NCI-H2107 treated with DMSO at 0.1 percent for 48 hours (cell line): ENCODE results near the gene CCDC102B.
A peak's percentile ranks its signal among the peaks of the same experiment; 100 is the strongest.
"Not testable (repeated sequence)": the region's sequence is repeated elsewhere in the genome, so short reads cannot be mapped to it uniquely, and the experiment has no call there.

ENCODE experiments used
- DNase-seq: peaks from one replicate; lab custom pipeline; 2025; ENCODE audit not compliant: unreplicated experiment; lab: John Stamatoyannopoulos, UW

Gene CCDC102B

GRCh38 chr18:68965817-68966216 lies 167.9 kb downstream of the CCDC102B start:
- DNase-seq: peak; percentile 29

- no peak for DNase-seq
These were observed 171.1 kb downstream of the CCDC102B start for GRCh38 chr18:68969027-68969426.

GRCh38 chr18:68972176-68972575 lies 174.3 kb downstream of the CCDC102B start:
- no peak for DNase-seq

GRCh38 chr18:68979737-68980136 lies 181.9 kb downstream of the CCDC102B start:
- no peak for DNase-seq

- no peak for DNase-seq
These were observed 185.2 kb downstream of the CCDC102B start for GRCh38 chr18:68983126-68983525.

GRCh38 chr18:68984342-68984741 lies 186.5 kb downstream of the CCDC102B start:
- no peak for DNase-seq

- no peak for DNase-seq
These were observed 187.4 kb downstream of the CCDC102B start for GRCh38 chr18:68985172-68985820.

GRCh38 chr18:68991286-68991685 lies 193.4 kb downstream of the CCDC102B start:
- no peak for DNase-seq

GRCh38 chr18:68992719-68993482 lies 195.0 kb downstream of the CCDC102B start:
- DNase-seq: no peak

GRCh38 chr18:68995675-68996074 lies 197.8 kb downstream of the CCDC102B start:
- DNase-seq: no peak

- no peak for DNase-seq
These were observed 200.0 kb downstream of the CCDC102B start for GRCh38 chr18:68997845-68998244.

GRCh38 chr18:69000366-69000765 lies 202.5 kb downstream of the CCDC102B start:
- DNase-seq: no peak

GRCh38 chr18:69002233-69002632 lies 204.4 kb downstream of the CCDC102B start:
- no peak for DNase-seq

- not testable (repeated sequence) for DNase-seq
These were observed 208.3 kb downstream of the CCDC102B start for GRCh38 chr18:69006212-69006611.

GRCh38 chr18:69008538-69008937 lies 210.7 kb downstream of the CCDC102B start:
- DNase-seq: no peak

- no peak for DNase-seq
These were observed 223.4 kb downstream of the CCDC102B start for GRCh38 chr18:69021211-69021805.

GRCh38 chr18:69022426-69022825 lies 224.5 kb downstream of the CCDC102B start:
- DNase-seq: no peak

- DNase-seq: no peak
These were observed 233.7 kb downstream of the CCDC102B start for GRCh38 chr18:69031571-69031970.

- DNase-seq: no peak
These were observed 234.1 kb downstream of the CCDC102B start for GRCh38 chr18:69032009-69032408.

- DNase-seq: no peak
These were observed 237.9 kb downstream of the CCDC102B start for GRCh38 chr18:69035756-69036155.

- DNase-seq: no peak
These were observed 246.3 kb downstream of the CCDC102B start for GRCh38 chr18:69044215-69044614.

GRCh38 chr18:69064063-69064462 lies 266.2 kb downstream of the CCDC102B start:
- DNase-seq: no peak
